Endothelial cell of umbilical vein (primary cell): ENCODE results near the gene AMIGO3. TPM values are rescaled to one million over a fixed set of nuclear protein-coding genes. Genes with fewer than 3 reads are reported as not detected.

Source experiments
- BruUV-seq: library from RNA; stranded (reverse); fragments of 400-500 nt; replicated peaks from 2 replicates; lab custom pipeline; 2021; lab: Mats Ljungman, UMichigan
- CTCF ChIA-PET: fragments of 300-600, 350-600 bp; sonication (Branson Sonifier 250); formaldehyde crosslinking; loops from one replicate; lab custom pipeline; 2021; ENCODE audit warnings: antibody characterized with exemption, inconsistent platforms; lab: Charles Lee
- POLR2A ChIA-PET: fragments of 300-600, 350-600 bp; sonication (Branson Sonifier 250); formaldehyde crosslinking; loops from one replicate; lab custom pipeline; 2021; ENCODE audit warnings: antibody characterized with exemption, inconsistent platforms; lab: Charles Lee
- DNase-seq: peaks from one replicate; pipeline ENCODE4 v3.0.0-alpha.2; 2011; ENCODE audit warnings: low read depth, low spot score
- FAIRE-seq: peaks from 2 replicates; lab custom pipeline; 2011; peaks lifted over from hg19 to GRCh38; lab: Jason Lieb, UNC
- H2AFZ ChIP-seq: 2 replicates; pipeline ENCODE4 v1.6.0; 2012; ENCODE audit warnings: low read depth, low read length, control low read depth, inconsistent platforms
- H3K27ac ChIP-seq: 2 replicates; pipeline ENCODE4 v1.5.1; 2011; ENCODE audit warnings: low read depth, mild to moderate bottlenecking, control low read depth, low read length, moderate library complexity; ENCODE audit not compliant: insufficient read depth
- H3K27me3 ChIP-seq, 2 experiments: 2 replicates each; pipeline versions ENCODE4 v1.6.0 to v1.6.1; 2011; ENCODE audit warnings: low read length in 2 of 2, mixed read lengths in 1 of 2; ENCODE audit not compliant: control insufficient read depth in 2 of 2, insufficient read depth in 2 of 2
- H3K36me3 ChIP-seq, 2 experiments: 2 replicates in 1 of 2; 3 replicates in 1 of 2; pipeline ENCODE4 v1.5.1; 2011; ENCODE audit warnings: low read length in 2 of 2, mild to moderate bottlenecking in 1 of 2, moderate library complexity in 1 of 2; ENCODE audit not compliant: control insufficient read depth in 2 of 2, insufficient read depth in 2 of 2; ENCODE audit errors: extremely low read depth in 1 of 2
- H3K4me1 ChIP-seq: 3 replicates; pipeline ENCODE4 v1.5.1; 2011; ENCODE audit warnings: mild to moderate bottlenecking, low read length; ENCODE audit not compliant: control insufficient read depth, insufficient read depth; ENCODE audit errors: extremely low read depth
- H3K4me2 ChIP-seq: 2 replicates; pipeline ENCODE4 v1.6.1; 2011; ENCODE audit warnings: low read length, control low read depth, mixed read lengths; ENCODE audit not compliant: insufficient read depth
- H3K4me3 ChIP-seq, 3 experiments: fragments of 200-600 bp in 1 of 3; sonication (generic), shearing (Covaris generic) in 1 of 3; replicated peaks in 1 of 3; 2 replicates each; pipeline ENCODE4 v1.5.1; 2011 to 2016; ENCODE audit warnings: control low read depth in 3 of 3, low read length in 3 of 3, mild to moderate bottlenecking in 2 of 3, inconsistent platforms in 1 of 3, low read depth in 1 of 3, moderate library complexity in 1 of 3; ENCODE audit not compliant: insufficient read depth in 1 of 3
- H3K79me2 ChIP-seq: 2 replicates; pipeline ENCODE4 v1.6.0; 2012; ENCODE audit warnings: low read length, inconsistent platforms; ENCODE audit not compliant: control insufficient read depth, insufficient read depth
- H3K9ac ChIP-seq: replicated peaks from 2 replicates; pipeline ENCODE3; 2011; ENCODE audit warnings: low read length, control low read depth; ENCODE audit not compliant: insufficient read depth; ENCODE audit errors: extremely low read depth
- H3K9me1 ChIP-seq: replicated peaks from 3 replicates; pipeline ENCODE4 v1.6.0; 2011; ENCODE audit warnings: mild to moderate bottlenecking, low read length; ENCODE audit not compliant: control insufficient read depth, insufficient read depth; ENCODE audit errors: extremely low read depth
- H3K9me3 ChIP-seq: replicated peaks from 2 replicates; pipeline ENCODE4 v1.5.1; 2012; ENCODE audit warnings: low read length, inconsistent platforms; ENCODE audit not compliant: control insufficient read depth, insufficient read depth
- H4K20me1 ChIP-seq: replicated peaks from 2 replicates; pipeline ENCODE3; 2011; ENCODE audit warnings: mild to moderate bottlenecking, low read length; ENCODE audit not compliant: control insufficient read depth, insufficient read depth; ENCODE audit errors: extremely low read depth
- EZH2 ChIP-seq: IDR thresholded peaks from 2 replicates; pipeline ENCODE4 v1.6.1; 2012; ENCODE audit warnings: borderline replicate concordance, low read depth, mild to moderate bottlenecking, moderate library complexity, low read length, inconsistent platforms; ENCODE audit not compliant: severe bottlenecking
- FOS ChIP-seq: IDR thresholded peaks from 2 replicates; pipeline ENCODE4 v1.6.1; 2011; ENCODE audit warnings: mild to moderate bottlenecking, low read length, moderate library complexity, borderline replicate concordance; ENCODE audit not compliant: insufficient read depth
- GATA2 ChIP-seq: IDR thresholded peaks from 2 replicates; pipeline ENCODE4 v1.7.0; 2011; ENCODE audit warnings: low read depth, mild to moderate bottlenecking, moderate library complexity, mixed read lengths, low read length; ENCODE audit not compliant: insufficient read length, insufficient read depth
- JUN ChIP-seq: IDR thresholded peaks from 2 replicates; pipeline ENCODE4 v1.6.1; 2011; ENCODE audit warnings: borderline replicate concordance, low read depth; ENCODE audit not compliant: insufficient read length, insufficient read depth
- MAX ChIP-seq: IDR thresholded peaks from 2 replicates; pipeline ENCODE4 v1.6.1; 2011; ENCODE audit not compliant: insufficient read depth, insufficient read length
- MYC ChIP-seq: IDR thresholded peaks from one replicate; pipeline ENCODE4 v1.6.1; 2011; ENCODE audit warnings: mild to moderate bottlenecking, low read depth, low read length
- POLR2A ChIP-seq: IDR thresholded peaks from 2 replicates; pipeline ENCODE4 v1.6.1; 2012; ENCODE audit warnings: low read depth, mild to moderate bottlenecking, control low read depth, low read length
- POLR2AphosphoS5 ChIP-seq: IDR thresholded peaks from 2 replicates; pipeline ENCODE4 v1.6.1; 2012; ENCODE audit warnings: low read depth, mild to moderate bottlenecking, control low read depth, low read length, moderate library complexity; ENCODE audit not compliant: insufficient read depth
- dilution Hi-C: fragments of 300-500 bp; cut with MboI; formaldehyde crosslinking; loops from one replicate; pipeline ENCODE4 v1.15.0; 2019; ENCODE audit warnings: low sequenced_read_pairs; ENCODE audit not compliant: extremely low pct_ligation_motif_present
- intact Hi-C: fragments of 100-400 bp; cut with micrococcal nuclease; formaldehyde crosslinking; loops from one replicate; pipeline ENCODE4 v1.10.0; 2022
- polyA plus RNA-seq, 4 experiments: library from polyadenylated mRNA; depleted of rRNA in 3 of 4; stranded (reverse) in 3 of 4; unstranded in 1 of 4; fragments of >200 nt; gene quantifications; 2 replicates each; pipeline versions ENCODE4 v1.2.1 to v1.2.3, GENCODE V29; 2011 to 2012; ENCODE audit warnings: missing spikeins in 1 of 4
- total RNA-seq: library from RNA; stranded (reverse); gene quantifications from 2 replicates; pipeline ENCODE4 v1.2.3, GENCODE V29; 2021
- TF ChIP-seq, protein P1 (sequence below), 2 donors: IDR thresholded peaks; 1 replicate in 1 of 2; 2 replicates in 1 of 2; pipeline ENCODE4 v1.5.1; 2011; ENCODE audit warnings: low read length in 2 of 2, mild to moderate bottlenecking in 2 of 2, moderate library complexity in 2 of 2, control low read depth in 1 of 2, inconsistent platforms in 1 of 2, low read depth in 1 of 2; ENCODE audit not compliant: insufficient read depth in 1 of 2; ENCODE audit errors: extremely low read depth in 1 of 2

Gene AMIGO3
- total and polyA plus RNA-seq, 2 donors (not counting 3 experiments of a cell fraction or from before 2014, with no cell fraction given): 0.21 TPM; not detected in 1

GRCh38 chr3:49747792-49748480, 28.5 kb upstream of the AMIGO3 start:
- Histone ChIP-seq H3K79me2 (peaks cover 29% of the 10 kb centered on the region), H3K4me3 (no peak overlapping the region), H3K9ac (no peak overlapping the region), H3K27me3 (no peaks in the 10 kb centered on the region), H3K9me1 (no peaks in the 10 kb centered on the region), H3K4me1 (peaks cover 13% of the 10 kb centered on the region), H3K4me2 (no peak overlapping the region), H4K20me1 (peaks cover 3% of the 10 kb centered on the region), H3K36me3 (no peaks in the 10 kb centered on the region), H3K9me3 (no peaks in the 10 kb centered on the region), H3K27ac (peak overlapping the region; percentile 50), H2AFZ (no peak overlapping the region)
- FAIRE-seq (peak; percentile 69), DNase-seq (peak; percentile 86)
- ChIA-PET CTCF (interaction anchor here (0.6 to 2.5 kb wide), 8 partner anchors 9 to 208 kb away, joined by 3 to 9 read pairs (median 4); no protein-coding TSS in a partner anchor), POLR2A (interaction anchor here (0.6 kb wide), 1 partner anchor 25 kb away, joined by 3 read pairs; no protein-coding TSS in a partner anchor)
- intact Hi-C loops (no loop called here), dilution Hi-C loops (no loop called here)
- BruUV-seq: no TSS peak
- TF ChIP-seq MAX (no peak), EZH2 (no peak), JUN (peak; percentile 78), POLR2A (no peak), FOS (peak; percentile 82), POLR2AphosphoS5 (no peak), MYC (no peak), GATA2 (no peak)
- TF ChIP-seq, protein P1, sequence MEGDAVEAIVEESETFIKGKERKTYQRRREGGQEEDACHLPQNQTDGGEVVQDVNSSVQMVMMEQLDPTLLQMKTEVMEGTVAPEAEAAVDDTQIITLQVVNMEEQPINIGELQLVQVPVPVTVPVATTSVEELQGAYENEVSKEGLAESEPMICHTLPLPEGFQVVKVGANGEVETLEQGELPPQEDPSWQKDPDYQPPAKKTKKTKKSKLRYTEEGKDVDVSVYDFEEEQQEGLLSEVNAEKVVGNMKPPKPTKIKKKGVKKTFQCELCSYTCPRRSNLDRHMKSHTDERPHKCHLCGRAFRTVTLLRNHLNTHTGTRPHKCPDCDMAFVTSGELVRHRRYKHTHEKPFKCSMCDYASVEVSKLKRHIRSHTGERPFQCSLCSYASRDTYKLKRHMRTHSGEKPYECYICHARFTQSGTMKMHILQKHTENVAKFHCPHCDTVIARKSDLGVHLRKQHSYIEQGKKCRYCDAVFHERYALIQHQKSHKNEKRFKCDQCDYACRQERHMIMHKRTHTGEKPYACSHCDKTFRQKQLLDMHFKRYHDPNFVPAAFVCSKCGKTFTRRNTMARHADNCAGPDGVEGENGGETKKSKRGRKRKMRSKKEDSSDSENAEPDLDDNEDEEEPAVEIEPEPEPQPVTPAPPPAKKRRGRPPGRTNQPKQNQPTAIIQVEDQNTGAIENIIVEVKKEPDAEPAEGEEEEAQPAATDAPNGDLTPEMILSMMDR (IDR thresholded peaks at IDR 0.05; ENCODE audit: extremely low read depth in 1 of 2, insufficient read depth in 1 of 2, low read depth in 1 of 2, low read length in 2 of 2): no peak
